ENCODE measurements around the gene ANKS1B.
A peak's percentile ranks its signal among the peaks of the same experiment; 100 is the strongest.

Gene ANKS1B

GRCh38 chr12:99573980-99574379, 410.8 kb downstream of the ANKS1B start:
- DNase-seq (ENCODE audit: low spot score), result no peak

- no peak for DNase-seq (ENCODE audit: low spot score)
These were observed 417.7 kb downstream of the ANKS1B start for GRCh38 chr12:99567072-99567471.

GRCh38 chr12:99558109-99558508, 426.6 kb downstream of the ANKS1B start:
- DNase-seq (ENCODE audit: low spot score), result no peak

- no peak for DNase-seq (ENCODE audit: low spot score)
These were observed 431.3 kb downstream of the ANKS1B start for GRCh38 chr12:99553461-99553860.

- DNase-seq (ENCODE audit: low spot score), result no peak
These were observed 432.7 kb downstream of the ANKS1B start for GRCh38 chr12:99552022-99552421.

- no peak for DNase-seq (ENCODE audit: low spot score)
These were observed 435.1 kb downstream of the ANKS1B start for GRCh38 chr12:99549651-99550050.

GRCh38 chr12:99549196-99549595, 435.5 kb downstream of the ANKS1B start:
- no peak for DNase-seq (ENCODE audit: low spot score)

- peak; percentile 23 for DNase-seq (ENCODE audit: low spot score)
These were observed 440.3 kb downstream of the ANKS1B start for GRCh38 chr12:99544457-99544856.

GRCh38 chr12:99529966-99530365, 454.8 kb downstream of the ANKS1B start:
- DNase-seq (ENCODE audit: low spot score), result no peak

GRCh38 chr12:99528478-99528877, 456.3 kb downstream of the ANKS1B start:
- no peak for DNase-seq (ENCODE audit: low spot score)

GRCh38 chr12:99523853-99524252, 460.9 kb downstream of the ANKS1B start:
- peak; percentile 24 for DNase-seq (ENCODE audit: low spot score)

- peak; percentile 24 for DNase-seq (ENCODE audit: low spot score)
These were observed 462.3 kb downstream of the ANKS1B start for GRCh38 chr12:99522456-99522855.

- DNase-seq (ENCODE audit: low spot score), result no peak
These were observed 463.1 kb downstream of the ANKS1B start for GRCh38 chr12:99521664-99522063.

GRCh38 chr12:99513066-99513465, 471.7 kb downstream of the ANKS1B start:
- DNase-seq (ENCODE audit: low spot score), result no peak

- no peak for DNase-seq (ENCODE audit: low spot score)
These were observed 478.9 kb downstream of the ANKS1B start for GRCh38 chr12:99505805-99506204.

- no peak for DNase-seq (ENCODE audit: low spot score)
These were observed 486.0 kb downstream of the ANKS1B start for GRCh38 chr12:99498756-99499155.

GRCh38 chr12:99495799-99496198, 488.9 kb downstream of the ANKS1B start:
- no peak for DNase-seq (ENCODE audit: low spot score)

- no peak for DNase-seq (ENCODE audit: low spot score)
These were observed 491.5 kb downstream of the ANKS1B start for GRCh38 chr12:99493197-99493596.

- DNase-seq (ENCODE audit: low spot score), result no peak
These were observed 498.5 kb downstream of the ANKS1B start for GRCh38 chr12:99486277-99486676.

GRCh38 chr12:99479149-99479548, 505.6 kb downstream of the ANKS1B start:
- DNase-seq (ENCODE audit: low spot score), result no peak

GRCh38 chr12:99476956-99477355, 507.8 kb downstream of the ANKS1B start:
- no peak for DNase-seq (ENCODE audit: low spot score)

GRCh38 chr12:99455350-99456035, 529.2 kb downstream of the ANKS1B start:
- DNase-seq (ENCODE audit: low spot score), result no peak

- no peak for DNase-seq (ENCODE audit: low spot score)
These were observed 530.1 kb downstream of the ANKS1B start for GRCh38 chr12:99454539-99455172.

All from putamen (tissue), 1 donor.